Measurements from ENCODE around the gene LRIG1. TPM values are rescaled to one million over a fixed set of nuclear protein-coding genes. Genes with fewer than 3 reads are reported as not detected.

The LRIG1 gene
- total RNA-seq, 1 donor, result 14.1 TPM

DNA sequence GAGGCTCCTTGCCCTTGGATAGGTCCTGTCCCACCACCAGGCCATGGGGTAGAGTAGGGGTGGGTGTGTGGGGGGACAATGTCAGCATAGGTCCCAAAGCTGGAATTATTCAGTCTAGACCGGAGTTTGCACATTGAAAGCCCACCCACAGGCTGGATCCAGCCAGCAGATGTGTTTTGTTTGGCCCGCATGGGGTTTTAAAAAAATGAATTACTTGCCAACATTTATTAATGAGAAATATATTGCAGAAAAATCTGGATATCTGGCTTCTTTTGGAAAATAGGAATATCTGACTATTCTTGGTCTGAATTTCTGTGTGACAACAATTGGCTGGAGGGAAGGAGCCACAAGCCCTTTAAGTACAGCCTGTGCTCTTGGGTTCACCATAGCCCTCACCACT, 17.3 kb upstream of the LRIG1 start:
- H2AFZ ChIP-seq (ENCODE audit: low read length), result no peak overlapping the region
- no peaks in the 10 kb centered on the region for H3K9me3 ChIP-seq (ENCODE audit: low read depth, low read length)
- H3K4me3 ChIP-seq (ENCODE audit: insufficient read depth, low read length), result no peak overlapping the region
- no peaks in the 10 kb centered on the region for H4K20me1 ChIP-seq (ENCODE audit: insufficient read depth, low read length)
- H3K79me2 ChIP-seq (ENCODE audit: insufficient read depth, low read length), result no peaks in the 10 kb centered on the region
- no peaks in the 10 kb centered on the region for H3K36me3 ChIP-seq (ENCODE audit: insufficient read depth, low read length)
- H3K4me2 ChIP-seq (ENCODE audit: insufficient read depth, low read length), result no peak overlapping the region
- H3K27ac ChIP-seq (ENCODE audit: low read depth, low read length), result no peak overlapping the region
- no peak for DNase-seq (ENCODE audit: insufficient read length, low spot score, missing footprints)
- TF ChIP-seq, protein P1, sequence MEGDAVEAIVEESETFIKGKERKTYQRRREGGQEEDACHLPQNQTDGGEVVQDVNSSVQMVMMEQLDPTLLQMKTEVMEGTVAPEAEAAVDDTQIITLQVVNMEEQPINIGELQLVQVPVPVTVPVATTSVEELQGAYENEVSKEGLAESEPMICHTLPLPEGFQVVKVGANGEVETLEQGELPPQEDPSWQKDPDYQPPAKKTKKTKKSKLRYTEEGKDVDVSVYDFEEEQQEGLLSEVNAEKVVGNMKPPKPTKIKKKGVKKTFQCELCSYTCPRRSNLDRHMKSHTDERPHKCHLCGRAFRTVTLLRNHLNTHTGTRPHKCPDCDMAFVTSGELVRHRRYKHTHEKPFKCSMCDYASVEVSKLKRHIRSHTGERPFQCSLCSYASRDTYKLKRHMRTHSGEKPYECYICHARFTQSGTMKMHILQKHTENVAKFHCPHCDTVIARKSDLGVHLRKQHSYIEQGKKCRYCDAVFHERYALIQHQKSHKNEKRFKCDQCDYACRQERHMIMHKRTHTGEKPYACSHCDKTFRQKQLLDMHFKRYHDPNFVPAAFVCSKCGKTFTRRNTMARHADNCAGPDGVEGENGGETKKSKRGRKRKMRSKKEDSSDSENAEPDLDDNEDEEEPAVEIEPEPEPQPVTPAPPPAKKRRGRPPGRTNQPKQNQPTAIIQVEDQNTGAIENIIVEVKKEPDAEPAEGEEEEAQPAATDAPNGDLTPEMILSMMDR (IDR thresholded peaks at IDR 0.05; ENCODE audit: extremely low read depth, low read depth, low read length), result no peak
- H3K27me3 ChIP-seq (ENCODE audit: insufficient read depth, low read length), result peaks cover 8% of the 10 kb centered on the region
- no peaks in the 10 kb centered on the region for H3K4me1 ChIP-seq (ENCODE audit: insufficient read depth, low read length)

DNA sequence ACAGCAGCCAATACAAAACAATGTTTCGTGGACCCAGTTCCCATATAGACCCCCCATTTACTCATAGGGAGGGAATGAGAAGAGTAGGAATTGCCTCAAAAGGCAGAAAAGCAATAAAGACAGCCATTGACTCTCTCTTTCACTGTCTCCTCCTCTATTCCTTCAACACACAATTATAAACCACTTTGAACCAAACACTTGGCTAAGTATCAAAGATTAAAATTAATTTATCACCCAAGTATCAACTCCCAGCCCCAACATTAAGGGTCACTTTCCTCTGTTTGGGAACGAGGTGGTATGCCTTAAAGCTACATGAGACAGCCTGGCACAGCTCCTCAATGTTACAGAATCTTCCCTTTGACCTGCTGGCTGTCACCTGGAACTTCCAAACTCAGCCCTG, 16.4 kb upstream of the LRIG1 start:
- no peak overlapping the region for H3K4me3 ChIP-seq (ENCODE audit: insufficient read depth, low read length)
- no peaks in the 10 kb centered on the region for H3K9me3 ChIP-seq (ENCODE audit: low read depth, low read length)
- H3K27ac ChIP-seq (ENCODE audit: low read depth, low read length), result no peak overlapping the region
- no peaks in the 10 kb centered on the region for H3K4me1 ChIP-seq (ENCODE audit: insufficient read depth, low read length)
- H3K4me2 ChIP-seq (ENCODE audit: insufficient read depth, low read length), result no peak overlapping the region
- H3K36me3 ChIP-seq (ENCODE audit: insufficient read depth, low read length), result no peaks in the 10 kb centered on the region
- no peak for DNase-seq (ENCODE audit: insufficient read length, low spot score, missing footprints)
- TF ChIP-seq, protein P1 (IDR thresholded peaks at IDR 0.05; ENCODE audit: extremely low read depth, low read depth, low read length), result no peak
- no peaks in the 10 kb centered on the region for H3K79me2 ChIP-seq (ENCODE audit: insufficient read depth, low read length)
- H2AFZ ChIP-seq (ENCODE audit: low read length), result no peak overlapping the region
- peaks cover 8% of the 10 kb centered on the region for H3K27me3 ChIP-seq (ENCODE audit: insufficient read depth, low read length)
- no peaks in the 10 kb centered on the region for H4K20me1 ChIP-seq (ENCODE audit: insufficient read depth, low read length)

DNA sequence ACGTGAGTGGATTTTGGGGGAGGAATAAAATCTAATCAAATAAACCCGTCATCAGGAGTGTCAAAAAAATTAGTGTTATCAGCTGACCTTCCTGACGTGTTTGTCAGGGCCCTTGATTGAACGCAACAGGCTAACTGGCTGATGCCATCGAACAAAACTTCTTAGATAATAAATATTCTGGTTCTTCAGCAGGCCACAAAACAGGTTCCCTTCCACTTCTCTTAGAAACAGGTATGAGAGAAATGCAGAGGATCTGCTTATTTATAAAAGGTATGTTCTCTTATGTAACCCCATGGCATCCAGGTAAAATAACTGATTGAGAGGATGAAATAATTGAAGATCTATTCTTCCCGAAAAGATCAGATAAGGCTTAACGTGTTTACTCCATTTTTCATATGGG, 7.6 kb upstream of the LRIG1 start:
- Histone ChIP-seq H3K4me3 (ENCODE audit: insufficient read depth, low read length) (no peak overlapping the region), H3K4me2 (ENCODE audit: insufficient read depth, low read length) (no peak overlapping the region), H3K79me2 (ENCODE audit: insufficient read depth, low read length) (no peaks in the 10 kb centered on the region), H2AFZ (ENCODE audit: low read length) (no peak overlapping the region), H3K4me1 (ENCODE audit: insufficient read depth, low read length) (no peaks in the 10 kb centered on the region), H3K27ac (ENCODE audit: low read depth, low read length) (no peak overlapping the region), H3K27me3 (ENCODE audit: insufficient read depth, low read length) (peaks cover 28% of the 10 kb centered on the region), H3K36me3 (ENCODE audit: insufficient read depth, low read length) (no peaks in the 10 kb centered on the region), H3K9me3 (ENCODE audit: low read depth, low read length) (no peaks in the 10 kb centered on the region), H4K20me1 (ENCODE audit: insufficient read depth, low read length) (no peaks in the 10 kb centered on the region)
- TF ChIP-seq, protein P1 (IDR thresholded peaks at IDR 0.05; ENCODE audit: extremely low read depth, low read depth, low read length), result no peak
- no peak for DNase-seq (ENCODE audit: insufficient read length, low spot score, missing footprints)

DNA sequence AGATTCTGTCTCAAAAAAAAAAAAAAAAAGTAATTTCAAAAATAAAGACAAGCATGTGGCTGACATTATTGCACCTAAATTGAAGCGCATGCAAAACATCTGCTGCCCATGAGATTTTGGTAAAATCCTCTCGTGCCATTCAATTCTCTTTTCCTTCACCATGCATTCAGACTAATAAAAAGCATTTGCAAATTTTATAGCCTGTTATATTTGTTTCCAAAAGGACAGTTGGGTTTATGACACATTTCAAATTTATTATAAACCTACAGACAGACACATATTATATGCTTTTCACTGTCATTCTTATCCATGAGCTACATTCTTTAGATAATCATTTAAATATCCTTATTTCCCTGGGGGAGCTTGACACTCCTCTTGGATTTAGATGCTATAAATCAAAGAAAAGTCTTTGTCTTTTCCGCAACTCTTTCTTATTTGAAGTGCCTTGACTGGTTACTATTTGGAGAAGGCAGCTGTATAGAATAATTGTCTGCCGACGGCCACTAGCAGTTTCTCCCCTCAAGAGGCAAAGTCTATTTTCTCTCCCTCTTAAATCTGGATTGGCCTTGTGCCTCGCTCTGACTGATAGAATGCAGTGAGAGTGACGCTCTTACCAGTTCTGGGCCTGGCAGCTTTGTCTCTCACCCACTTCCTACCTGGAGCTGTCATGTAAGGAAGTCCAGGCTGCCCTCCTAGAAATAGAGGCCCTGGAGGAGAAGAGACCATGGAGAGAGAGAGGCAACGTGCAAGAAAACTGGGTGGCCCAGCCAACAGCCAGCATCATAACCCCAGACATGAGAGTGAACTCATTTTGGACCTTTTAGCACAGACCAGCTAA, 6.8 kb upstream of the LRIG1 start:
- Histone ChIP-seq H3K4me1 (ENCODE audit: insufficient read depth, low read length) (no peaks in the 10 kb centered on the region), H3K4me3 (ENCODE audit: insufficient read depth, low read length) (no peak overlapping the region), H4K20me1 (ENCODE audit: insufficient read depth, low read length) (no peaks in the 10 kb centered on the region), H3K4me2 (ENCODE audit: insufficient read depth, low read length) (no peak overlapping the region), H3K27me3 (ENCODE audit: insufficient read depth, low read length) (peaks cover 36% of the 10 kb centered on the region), H3K27ac (ENCODE audit: low read depth, low read length) (no peak overlapping the region), H3K9me3 (ENCODE audit: low read depth, low read length) (no peaks in the 10 kb centered on the region), H3K36me3 (ENCODE audit: insufficient read depth, low read length) (no peaks in the 10 kb centered on the region), H3K79me2 (ENCODE audit: insufficient read depth, low read length) (no peaks in the 10 kb centered on the region), H2AFZ (ENCODE audit: low read length) (no peak overlapping the region)
- DNase-seq (ENCODE audit: insufficient read length, low spot score, missing footprints), result no peak
- TF ChIP-seq, protein P1 (IDR thresholded peaks at IDR 0.05; ENCODE audit: extremely low read depth, low read depth, low read length), result no peak

All from osteoblast (primary cell).